Fibroblast of pulmonary artery (primary cell): ENCODE results near the gene GPR25.

Source experiments
- DNase-seq: peaks from one replicate; pipeline ENCODE4 v3.0.0-alpha.2; 2010; ENCODE audit warnings: low read depth
- H3K4me3 ChIP-seq: replicated peaks from 2 replicates; pipeline ENCODE4 v1.5.1; 2011; ENCODE audit warnings: low read depth, mild to moderate bottlenecking, control low read depth, low read length, moderate library complexity
- TF ChIP-seq, protein P1 (sequence below): IDR thresholded peaks from 2 replicates; pipeline ENCODE4 v1.5.1; 2011; ENCODE audit warnings: mild to moderate bottlenecking, control low read depth, low read length, inconsistent platforms; ENCODE audit errors: missing control alignments

The GPR25 gene

DNA sequence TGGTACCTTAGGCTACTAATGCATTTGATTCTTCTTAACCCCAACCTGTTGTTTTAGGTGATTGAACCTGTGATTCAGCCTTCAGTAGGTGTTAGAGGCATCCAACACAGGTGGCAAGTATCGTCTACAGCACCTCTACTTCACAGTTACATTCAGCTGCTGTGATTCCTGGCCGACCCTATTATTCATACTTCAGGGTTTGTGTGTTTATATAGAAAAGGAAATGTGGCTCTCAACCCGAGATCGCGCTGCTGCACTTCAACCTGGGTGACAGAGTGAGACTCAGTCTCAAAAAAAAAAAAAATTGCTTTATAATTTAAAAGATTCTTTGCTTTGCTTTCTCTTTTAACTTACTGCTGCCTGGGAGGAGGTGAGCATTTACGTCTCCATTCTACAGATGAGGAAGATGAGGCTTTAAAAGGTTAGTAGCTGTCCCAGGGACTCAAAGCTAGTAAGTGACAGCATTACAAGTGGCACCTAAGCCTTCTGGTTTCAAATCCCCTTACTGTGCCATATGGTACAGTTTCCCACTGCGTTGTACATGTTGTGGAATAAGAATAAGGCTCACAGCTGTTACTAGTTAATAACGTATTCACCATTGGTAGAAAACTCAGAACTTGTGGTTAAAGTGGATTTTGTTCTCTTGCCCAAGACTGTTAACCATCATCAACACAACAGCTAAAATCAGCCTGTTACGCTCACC is 9.9 kb upstream of the GPR25 start:
- H3K4me3 ChIP-seq = no peak overlapping the region
- DNase-seq = no peak
- TF ChIP-seq, protein P1, sequence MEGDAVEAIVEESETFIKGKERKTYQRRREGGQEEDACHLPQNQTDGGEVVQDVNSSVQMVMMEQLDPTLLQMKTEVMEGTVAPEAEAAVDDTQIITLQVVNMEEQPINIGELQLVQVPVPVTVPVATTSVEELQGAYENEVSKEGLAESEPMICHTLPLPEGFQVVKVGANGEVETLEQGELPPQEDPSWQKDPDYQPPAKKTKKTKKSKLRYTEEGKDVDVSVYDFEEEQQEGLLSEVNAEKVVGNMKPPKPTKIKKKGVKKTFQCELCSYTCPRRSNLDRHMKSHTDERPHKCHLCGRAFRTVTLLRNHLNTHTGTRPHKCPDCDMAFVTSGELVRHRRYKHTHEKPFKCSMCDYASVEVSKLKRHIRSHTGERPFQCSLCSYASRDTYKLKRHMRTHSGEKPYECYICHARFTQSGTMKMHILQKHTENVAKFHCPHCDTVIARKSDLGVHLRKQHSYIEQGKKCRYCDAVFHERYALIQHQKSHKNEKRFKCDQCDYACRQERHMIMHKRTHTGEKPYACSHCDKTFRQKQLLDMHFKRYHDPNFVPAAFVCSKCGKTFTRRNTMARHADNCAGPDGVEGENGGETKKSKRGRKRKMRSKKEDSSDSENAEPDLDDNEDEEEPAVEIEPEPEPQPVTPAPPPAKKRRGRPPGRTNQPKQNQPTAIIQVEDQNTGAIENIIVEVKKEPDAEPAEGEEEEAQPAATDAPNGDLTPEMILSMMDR = no peak

DNA sequence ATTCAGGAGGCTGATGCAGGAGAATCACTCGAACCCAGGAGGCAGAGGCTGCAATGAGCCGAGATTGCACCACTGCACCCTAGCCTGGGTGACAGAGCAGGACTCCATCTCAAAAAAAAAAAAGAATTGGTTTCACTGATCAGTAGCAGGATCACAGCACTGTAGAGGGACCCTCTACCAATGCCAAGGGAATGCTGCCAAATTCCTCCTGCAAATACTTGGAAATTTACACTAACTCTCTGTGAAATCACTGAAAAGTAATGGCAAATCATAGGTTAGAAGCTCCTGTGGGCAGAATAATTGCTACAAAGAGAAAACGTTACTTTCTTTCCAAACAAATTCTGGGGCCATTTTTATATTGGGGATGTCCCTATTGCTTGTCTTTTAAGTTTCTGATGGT is 6.7 kb upstream of the GPR25 start:
- no peak for DNase-seq
- TF ChIP-seq, protein P1 = no peak
- no peak overlapping the region for H3K4me3 ChIP-seq

DNA sequence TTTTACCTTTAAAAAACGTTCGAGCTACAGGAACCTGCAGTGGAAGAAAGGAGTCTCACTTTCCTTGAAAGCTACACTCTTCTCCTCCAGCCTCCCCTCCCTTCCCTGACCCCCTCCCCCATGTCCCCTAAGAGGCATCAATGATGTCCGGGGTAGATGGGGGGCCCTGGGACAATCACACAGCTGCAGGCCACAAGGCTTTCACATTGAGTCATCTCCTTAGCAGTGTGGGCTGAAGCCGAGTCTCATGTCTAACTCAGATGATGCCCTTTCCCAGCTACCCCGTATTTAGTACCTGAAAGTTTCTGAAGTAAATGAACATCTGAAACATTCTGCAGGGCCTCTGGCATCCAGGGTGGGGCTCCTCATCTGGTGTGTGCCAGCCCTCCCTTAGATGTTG is 6.3 kb upstream of the GPR25 start:
- DNase-seq = no peak
- TF ChIP-seq, protein P1 = no peak
- no peak overlapping the region for H3K4me3 ChIP-seq

DNA sequence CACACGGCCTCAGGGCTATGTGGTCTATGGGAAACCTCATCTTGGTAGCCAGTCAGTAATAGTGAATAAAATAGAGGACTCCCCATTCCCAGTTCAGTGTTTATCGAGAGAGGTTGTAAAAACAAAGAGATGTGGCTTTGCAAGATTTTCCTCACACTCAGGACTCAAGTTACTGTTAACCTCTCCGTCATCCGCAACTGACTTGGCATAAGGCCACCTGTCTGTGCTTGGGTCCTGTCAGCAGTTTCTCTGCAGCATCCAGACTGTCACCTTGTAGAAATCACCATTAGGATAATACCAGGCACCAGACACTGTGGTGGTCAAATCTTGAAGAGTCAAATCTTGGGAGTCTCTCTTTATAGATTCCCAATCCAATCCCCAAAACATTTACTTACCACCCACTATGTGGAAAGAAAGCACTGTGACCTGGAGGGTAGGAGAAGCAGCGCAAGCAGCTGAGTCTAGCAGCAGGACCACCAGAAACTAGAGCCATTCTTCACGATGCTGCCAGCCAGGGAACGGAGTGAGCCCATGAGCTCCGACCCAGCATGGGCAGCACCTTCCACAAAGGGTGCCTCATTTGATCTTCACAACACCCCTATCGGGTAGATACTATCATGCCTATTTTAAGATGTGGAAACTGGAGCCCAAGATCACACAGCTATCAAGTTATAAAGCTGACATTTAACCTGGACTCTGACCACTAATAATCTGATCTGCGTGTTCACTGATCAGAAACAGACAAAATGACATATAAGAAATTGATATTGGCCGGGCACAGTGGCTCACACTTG is 5.6 kb upstream of the GPR25 start:
- TF ChIP-seq, protein P1 = no peak
- no peak overlapping the region for H3K4me3 ChIP-seq
- no peak for DNase-seq

DNA sequence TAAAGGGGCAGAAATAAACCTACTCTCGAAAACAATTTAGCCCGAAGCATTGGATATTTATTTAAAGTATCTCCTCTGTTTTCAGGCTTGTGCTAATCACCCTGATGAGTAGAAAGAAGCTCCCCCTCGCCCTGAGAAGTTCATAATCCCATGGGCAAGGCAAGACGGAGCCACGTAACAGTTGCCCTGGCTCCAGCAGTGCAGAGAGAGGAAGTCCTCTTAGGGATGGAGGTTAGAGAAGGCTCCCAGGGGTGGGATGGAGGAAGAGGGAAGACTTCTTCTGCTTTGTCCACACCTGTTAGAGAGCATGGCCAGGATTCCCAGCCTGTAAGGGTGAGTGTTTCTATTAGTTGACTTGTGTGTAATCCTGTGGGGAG is 3.4 kb upstream of the GPR25 start:
- DNase-seq = no peak
- TF ChIP-seq, protein P1 = no peak
- H3K4me3 ChIP-seq = no peak overlapping the region

DNA sequence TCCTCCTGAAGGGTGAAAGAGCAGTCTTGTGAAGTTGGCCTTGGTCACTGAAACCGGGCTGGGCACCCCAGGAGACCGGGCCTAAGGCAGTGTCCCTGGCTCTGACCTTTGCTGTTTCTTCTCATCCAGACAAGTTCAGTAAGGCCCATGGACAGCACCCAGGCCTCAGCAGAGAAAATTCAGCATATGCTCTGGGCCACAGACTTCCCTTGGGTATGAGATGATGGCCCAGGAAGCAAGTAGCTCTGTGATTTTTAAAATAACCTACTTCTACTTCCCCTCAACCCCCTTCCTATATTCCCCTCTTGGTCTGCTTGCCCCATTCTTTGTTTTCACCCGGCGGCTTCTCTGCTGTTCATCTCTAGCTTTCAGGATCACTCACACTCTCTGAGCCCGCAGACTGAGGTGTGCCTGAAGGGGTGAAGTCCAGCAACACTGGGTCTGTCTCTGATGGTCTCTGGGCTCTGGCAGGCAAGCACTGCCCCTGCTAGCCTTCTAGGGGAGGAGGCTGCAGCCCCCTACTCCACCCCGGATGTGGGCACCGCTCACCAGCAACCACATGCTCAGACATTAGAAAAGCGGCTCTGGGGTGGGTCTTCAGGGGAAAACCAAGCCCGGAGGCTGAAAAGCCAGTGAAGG is 2.9 kb upstream of the GPR25 start:
- TF ChIP-seq, protein P1 = no peak
- no peak for DNase-seq
- no peak overlapping the region for H3K4me3 ChIP-seq
